HG03135 (cell line): ENCODE data around the gene NBEAL2.

Experiments
- ATAC-seq: cut with Tn5 transposase; IDR thresholded peaks from one replicate; pipeline ENCODE4 v1.9.1; 2021; ENCODE audit warnings: mild to moderate bottlenecking, moderate library complexity; ENCODE audit not compliant: unreplicated experiment

Gene NBEAL2

DNA sequence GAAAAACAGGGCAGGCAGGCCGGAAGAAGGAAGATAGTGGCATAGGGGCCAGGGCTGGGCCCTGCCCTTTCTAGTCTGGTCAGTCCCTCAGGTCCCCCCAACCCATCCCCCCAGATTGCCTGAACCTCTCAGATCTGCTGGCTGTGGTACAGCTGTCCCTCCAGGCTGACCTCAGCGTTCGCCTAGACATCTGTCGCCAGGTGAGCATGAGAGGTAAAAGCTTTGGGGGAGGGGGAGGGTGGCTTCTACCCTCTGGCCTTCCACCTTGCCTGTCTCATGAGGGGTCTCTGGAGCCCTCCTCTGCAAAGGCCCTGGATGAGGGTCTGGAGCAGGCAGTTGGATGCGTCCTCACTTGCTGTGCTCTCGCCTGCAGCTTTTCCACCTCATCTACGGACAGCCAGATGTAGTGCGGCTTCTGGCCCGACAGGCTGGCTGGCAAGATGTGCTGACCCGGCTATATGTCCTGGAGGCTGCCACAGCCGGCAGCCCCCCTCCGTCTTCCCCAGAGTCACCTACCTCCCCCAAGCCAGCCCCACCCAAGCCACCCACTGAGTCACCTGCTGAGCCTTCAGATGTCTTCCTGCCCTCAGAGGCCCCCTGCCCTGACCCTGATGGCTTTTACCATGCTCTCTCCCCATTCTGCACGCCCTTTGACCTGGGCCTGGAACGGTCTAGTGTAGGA, 20.2 kb downstream of the NBEAL2 start:
- no peak for ATAC-seq

DNA sequence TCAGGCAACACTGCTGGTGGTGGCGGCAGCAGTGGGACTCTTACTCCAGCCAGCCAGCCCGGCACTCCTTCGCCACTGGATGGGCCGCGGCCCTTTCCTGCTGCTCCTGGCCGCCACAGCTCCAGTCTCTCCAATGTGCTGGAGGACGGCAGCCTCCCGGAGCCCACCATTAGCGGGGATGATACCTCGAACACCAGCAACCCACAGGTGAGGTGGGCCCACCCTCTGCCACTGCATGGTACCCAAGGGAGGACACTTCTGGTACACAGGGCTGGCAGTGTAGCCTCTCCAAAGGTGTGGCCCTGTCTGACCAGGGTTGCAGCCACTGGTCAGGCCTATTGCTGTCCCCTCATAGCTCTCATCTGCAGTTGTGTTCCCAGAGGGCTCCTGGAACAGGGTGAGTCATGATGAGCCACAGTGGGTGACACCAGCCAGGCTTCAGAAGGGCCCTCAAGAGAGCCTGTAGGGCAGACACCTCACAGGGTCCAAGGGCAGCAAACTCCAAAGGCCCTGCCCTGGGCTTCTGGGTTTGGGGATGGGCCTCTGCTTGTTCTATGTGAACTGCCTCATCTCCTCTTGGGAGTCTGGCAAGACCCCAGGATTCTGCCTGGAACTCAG, 20.8 kb downstream of the NBEAL2 start:
- no peak for ATAC-seq

DNA sequence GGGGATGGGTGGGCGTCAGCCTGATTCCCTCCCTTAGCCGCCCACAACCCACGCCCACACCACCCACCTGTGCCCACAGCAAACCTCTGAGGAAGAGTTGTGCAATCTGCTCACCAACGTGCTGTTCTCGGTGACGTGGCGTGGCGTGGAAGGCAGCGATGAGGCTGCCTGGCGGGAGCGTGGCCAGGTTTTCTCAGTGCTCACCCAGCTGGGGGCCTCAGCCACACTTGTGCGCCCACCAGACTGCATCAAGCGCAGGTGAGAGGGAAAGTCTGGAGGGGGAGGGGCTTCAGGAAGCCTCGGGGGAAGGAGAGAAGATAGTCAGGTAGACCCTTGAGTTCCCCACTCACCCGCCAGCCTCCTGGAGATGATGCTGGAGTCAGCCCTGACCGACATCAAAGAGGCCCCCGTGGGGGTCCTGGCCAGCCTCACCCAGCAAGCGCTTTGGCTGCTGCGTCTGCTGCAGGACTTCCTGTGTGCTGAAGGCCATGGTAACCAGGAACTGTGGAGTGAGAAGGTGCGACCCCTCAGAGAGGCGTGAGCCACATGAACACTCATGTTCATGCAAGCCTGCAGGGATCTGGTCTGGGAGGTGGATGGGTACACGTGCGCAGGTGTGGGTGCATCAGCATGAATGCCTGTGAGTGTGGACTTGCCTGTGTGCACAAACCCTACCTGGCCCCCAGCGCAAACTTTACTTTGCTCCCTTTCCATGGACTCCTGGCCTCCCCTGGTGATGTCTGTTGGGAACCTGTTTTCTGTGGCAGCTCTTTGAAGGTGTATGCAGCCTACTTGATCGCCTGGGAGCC, 21.7 kb downstream of the NBEAL2 start:
- ATAC-seq = no peak

DNA sequence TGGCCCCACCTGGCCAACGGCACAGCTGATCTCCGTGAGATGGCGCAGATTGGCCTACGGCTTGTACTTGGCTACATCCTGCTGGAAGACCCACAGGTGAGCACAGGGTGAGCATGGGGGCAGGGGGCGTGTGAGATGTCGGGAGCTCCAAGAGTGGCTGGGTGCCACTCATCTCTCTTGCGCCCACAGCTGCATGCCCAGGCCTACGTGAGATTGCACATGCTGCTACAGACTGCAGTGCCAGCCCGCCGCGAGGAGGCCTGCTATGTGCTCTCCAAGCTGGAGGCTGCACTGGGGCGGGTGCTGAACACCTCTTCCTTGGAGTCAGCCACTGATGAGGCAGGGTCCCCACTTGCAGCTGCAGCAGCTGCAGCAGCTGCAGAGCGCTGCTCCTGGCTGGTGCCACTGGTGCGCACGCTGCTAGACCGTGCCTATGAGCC, 22.3 kb downstream of the NBEAL2 start:
- no peak for ATAC-seq

DNA sequence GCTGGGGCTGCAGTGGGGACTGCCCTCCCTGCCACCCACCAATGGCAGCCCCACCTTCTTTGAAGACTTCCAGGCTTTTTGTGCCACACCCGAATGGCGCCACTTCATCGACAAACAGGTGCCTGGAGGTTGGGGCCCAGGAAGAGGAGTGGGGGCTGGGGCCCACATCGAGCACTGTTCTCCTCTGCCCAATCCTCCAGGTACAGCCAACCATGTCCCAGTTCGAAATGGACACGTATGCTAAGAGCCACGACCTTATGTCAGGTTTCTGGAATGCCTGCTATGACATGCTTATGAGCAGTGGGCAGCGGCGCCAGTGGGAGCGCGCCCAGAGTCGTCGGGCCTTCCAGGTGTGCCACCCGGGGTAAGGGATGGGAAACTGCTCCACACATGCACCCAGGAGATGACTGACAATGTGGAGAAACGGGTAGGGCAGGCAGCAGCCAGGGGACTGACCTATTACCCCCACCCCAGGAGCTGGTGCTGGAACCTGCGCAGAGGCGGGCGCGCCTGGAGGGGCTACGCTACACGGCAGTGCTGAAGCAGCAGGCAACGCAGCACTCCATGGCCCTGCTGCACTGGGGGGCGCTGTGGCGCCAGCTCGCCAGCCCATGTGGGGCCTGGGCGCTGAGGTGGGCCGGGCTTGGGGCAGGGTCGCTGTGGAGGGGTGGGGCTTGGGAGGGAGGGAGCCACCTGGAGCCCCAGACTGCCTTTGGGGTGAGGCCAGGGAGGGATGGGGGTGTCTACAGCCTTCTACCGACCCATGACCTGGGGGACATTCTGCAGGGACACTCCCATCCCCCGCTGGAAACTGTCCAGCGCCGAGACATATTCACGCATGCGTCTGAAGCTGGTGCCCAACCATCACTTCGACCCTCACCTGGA, 22.9 kb downstream of the NBEAL2 start:
- no peak for ATAC-seq

DNA sequence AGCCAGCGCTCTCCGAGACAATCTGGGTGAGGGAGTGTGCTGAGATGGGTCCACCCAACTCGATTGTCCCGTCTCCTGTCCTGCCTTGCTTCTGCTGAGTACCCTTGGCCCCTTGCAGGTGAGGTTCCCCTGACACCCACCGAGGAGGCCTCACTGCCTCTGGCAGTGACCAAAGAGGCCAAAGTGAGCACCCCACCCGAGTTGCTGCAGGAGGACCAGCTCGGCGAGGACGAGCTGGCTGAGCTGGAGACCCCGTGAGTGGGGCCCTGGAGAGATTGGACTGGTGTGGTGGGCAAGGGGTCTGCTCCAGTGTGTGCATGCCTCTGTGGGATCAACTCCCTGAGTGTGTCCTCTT, 23.6 kb downstream of the NBEAL2 start:
- ATAC-seq = no peak

DNA sequence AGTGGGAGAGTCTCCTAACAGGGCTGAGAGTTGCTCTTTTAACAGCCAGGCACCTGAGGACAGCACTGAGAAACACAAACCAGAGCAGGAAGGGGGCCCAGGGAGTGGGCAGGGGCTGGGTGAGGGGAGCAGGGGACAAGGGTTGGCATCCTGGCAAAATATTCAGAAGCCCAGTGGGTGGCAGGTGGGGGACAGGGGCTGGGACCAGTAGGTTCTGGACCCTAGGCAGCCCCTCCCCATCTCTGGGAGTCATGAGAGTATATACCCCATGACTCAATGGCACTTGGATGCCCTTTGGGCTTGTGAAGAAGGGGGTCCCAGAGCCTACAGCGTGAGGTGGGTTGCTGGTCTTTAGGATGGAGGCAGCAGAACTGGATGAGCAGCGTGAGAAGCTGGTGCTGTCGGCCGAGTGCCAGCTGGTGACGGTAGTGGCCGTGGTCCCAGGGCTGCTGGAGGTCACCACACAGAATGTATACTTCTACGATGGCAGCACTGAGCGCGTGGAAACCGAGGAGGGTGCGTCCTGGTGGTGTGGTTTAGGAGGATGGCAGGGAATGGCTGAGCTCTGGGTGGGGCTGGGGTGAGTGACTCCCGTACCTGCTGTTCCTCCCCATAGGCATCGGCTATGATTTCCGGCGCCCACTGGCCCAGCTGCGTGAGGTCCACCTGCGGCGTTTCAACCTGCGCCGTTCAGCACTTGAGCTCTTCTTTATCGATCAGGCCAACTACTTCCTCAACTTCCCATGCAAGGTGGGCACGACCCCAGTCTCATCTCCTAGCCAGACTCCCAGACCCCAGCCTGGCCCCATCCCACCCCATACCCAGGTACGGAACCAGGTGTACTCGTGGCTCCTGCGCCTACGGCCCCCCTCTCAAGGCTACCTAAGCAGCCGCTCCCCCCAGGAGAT, 24.2 kb downstream of the NBEAL2 start:
- ATAC-seq = no peak

DNA sequence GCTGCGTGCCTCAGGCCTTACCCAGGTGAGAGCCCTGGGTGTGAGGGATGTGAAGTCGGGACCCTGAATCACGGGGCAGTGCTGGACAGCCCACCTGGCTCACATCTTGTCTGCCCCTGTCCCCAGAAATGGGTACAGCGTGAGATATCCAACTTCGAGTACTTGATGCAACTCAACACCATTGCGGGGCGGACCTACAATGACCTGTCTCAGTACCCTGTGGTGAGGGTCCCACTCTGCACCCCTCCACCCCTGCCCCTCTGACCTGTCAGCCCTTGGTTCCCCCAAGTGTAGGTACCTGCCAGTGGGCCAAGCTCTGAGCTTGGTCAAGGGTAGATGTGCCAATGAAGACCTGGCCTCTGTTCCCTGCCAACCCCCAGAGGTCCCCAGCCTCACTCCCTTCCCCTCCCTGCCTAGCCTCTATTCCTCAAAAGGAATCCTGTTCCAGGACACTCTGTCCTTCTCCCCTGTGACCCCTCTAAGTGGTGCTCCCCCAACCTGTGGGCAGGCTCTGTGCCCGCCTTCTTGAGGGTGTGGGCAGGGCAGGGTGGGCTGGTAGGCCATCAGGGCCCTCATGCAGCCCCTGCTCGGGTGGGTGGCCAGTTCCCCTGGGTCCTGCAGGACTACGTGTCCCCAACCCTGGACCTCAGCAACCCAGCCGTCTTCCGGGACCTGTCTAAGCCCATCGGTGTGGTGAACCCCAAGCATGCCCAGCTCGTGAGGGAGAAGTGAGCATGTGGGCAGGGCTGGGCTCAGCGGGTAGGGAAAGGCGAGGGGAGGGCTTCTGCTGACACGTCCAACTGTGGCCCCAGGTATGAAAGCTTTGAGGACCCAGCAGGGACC, 25.1 kb downstream of the NBEAL2 start:
- ATAC-seq = no peak

DNA sequence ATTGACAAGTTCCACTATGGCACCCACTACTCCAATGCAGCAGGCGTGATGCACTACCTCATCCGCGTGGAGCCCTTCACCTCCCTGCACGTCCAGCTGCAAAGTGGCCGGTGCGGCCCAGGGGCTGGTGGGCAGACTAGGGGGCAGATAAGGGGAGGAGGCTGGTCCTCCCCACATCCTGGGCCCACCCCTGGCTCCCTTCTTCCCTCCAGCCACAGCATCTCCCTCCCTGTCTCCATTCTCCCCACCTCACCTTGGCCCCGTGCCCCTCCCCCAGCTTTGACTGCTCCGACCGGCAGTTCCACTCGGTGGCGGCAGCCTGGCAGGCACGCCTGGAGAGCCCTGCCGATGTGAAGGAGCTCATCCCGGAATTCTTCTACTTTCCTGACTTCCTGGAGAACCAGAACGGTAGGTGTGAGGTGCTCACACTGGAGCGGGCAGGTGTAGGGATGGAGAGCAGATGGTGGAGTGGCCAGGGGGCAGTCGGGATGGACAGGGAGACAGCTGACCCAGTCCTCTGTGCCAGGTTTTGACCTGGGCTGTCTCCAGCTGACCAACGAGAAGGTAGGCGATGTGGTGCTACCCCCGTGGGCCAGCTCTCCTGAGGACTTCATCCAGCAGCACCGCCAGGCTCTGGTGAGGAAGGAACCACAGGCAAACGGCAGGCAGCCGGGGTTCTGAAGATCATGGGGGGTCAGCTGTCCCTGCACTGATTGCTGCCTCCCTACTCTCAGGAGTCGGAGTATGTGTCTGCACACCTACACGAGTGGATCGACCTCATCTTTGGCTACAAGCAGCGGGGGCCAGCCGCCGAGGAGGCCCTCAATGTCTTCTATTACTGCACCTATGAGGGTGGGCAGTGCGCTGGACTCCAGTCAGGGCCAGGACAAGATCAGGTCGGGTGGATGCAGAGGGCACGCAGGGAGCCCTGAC, 26.0 kb downstream of the NBEAL2 start:
- ATAC-seq = no peak

DNA sequence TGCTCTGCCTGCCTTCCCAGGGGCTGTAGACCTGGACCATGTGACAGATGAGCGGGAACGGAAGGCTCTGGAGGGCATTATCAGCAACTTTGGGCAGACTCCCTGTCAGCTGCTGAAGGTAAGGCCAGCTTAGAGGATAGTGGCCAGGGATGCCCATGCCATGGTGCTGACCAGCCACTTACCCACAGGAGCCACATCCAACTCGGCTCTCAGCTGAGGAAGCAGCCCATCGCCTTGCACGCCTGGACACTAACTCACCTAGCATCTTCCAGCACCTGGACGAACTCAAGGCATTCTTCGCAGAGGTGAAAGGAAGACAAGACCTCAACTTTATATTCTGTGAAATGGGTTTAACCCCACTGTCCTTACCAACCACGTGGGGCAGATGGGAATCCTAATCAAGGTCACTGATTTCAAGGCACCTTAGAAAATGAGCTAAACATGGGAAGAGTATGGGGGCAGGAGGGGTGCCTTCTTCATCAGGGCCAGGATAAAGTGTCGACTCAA, 26.7 kb downstream of the NBEAL2 start:
- no peak for ATAC-seq

DNA sequence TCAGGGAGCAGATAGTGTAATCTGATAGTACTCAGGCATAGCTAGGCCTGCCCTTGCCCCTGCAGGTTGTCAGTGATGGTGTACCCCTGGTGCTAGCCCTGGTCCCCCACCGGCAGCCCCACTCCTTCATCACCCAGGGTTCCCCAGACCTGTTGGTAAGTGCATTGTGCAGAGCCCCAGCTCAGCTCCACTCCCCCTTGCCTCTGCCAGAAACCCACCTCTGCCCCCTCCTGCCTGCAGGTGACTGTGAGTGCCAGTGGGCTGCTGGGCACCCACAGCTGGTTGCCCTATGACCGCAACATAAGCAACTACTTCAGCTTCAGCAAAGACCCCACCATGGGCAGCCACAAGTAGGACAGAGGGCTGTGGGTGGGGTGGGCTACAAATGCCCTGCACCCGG, 27.5 kb downstream of the NBEAL2 start:
- no peak for ATAC-seq

DNA sequence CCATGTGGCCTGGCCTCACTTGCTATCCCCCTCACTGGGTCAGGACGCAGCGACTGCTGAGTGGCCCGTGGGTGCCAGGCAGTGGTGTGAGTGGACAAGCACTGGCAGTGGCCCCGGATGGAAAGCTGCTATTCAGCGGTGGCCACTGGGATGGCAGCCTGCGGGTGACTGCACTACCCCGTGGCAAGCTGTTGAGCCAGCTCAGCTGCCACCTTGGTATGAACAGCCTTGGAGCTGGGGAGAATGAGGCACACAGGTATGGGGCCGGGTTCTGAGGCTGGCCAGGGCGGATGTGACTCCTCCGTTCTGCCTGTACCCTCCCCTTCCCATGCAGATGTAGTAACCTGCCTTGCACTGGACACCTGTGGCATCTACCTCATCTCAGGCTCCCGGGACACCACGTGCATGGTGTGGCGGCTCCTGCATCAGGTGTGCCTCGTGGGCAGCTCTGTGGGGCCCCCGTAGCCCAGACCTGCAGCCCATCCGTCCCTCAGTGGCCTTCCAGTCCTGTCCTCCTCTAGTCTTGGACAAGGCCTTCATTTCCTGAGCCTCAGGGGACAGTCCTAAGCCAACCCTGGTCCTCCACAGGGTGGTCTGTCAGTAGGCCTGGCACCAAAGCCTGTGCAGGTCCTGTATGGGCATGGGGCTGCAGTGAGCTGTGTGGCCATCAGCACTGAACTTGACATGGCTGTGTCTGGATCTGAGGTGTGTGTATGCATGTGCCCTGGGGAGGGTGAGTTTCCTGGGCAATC, 28.2 kb downstream of the NBEAL2 start:
- ATAC-seq = no peak

DNA sequence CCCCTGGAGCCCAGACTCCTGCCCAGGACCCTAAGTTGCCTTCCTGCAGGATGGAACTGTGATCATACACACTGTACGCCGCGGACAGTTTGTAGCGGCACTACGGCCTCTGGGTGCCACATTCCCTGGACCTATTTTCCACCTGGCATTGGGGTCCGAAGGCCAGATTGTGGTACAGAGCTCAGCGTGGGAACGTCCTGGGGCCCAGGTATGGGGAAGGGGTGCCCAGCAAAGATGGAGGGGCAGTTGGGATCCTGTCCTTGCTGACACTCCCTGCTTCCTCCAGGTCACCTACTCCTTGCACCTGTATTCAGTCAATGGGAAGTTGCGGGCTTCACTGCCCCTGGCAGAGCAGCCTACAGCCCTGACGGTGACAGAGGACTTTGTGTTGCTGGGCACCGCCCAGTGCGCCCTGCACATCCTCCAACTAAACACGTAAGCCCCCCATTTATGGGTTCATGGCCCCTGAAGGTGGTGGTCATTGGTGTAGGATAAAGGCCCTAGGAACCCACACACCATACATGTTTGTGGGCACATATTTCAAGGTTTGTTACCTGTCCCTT, 28.8 kb downstream of the NBEAL2 start:
- no peak for ATAC-seq

DNA sequence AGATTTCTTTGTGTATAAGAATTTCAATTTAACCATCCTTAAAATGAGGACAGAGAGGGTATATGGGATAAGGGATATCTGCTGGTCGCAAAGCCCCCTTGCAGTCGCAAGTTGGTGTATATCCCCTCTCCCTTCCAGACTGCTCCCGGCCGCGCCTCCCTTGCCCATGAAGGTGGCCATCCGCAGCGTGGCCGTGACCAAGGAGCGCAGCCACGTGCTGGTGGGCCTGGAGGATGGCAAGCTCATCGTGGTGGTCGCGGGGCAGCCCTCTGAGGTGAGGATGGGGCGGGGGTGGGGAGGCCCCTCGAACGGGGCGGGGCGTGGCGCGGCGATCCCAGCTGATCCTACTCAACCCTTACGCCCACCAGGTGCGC, 29.4 kb downstream of the NBEAL2 start:
- no peak for ATAC-seq

DNA sequence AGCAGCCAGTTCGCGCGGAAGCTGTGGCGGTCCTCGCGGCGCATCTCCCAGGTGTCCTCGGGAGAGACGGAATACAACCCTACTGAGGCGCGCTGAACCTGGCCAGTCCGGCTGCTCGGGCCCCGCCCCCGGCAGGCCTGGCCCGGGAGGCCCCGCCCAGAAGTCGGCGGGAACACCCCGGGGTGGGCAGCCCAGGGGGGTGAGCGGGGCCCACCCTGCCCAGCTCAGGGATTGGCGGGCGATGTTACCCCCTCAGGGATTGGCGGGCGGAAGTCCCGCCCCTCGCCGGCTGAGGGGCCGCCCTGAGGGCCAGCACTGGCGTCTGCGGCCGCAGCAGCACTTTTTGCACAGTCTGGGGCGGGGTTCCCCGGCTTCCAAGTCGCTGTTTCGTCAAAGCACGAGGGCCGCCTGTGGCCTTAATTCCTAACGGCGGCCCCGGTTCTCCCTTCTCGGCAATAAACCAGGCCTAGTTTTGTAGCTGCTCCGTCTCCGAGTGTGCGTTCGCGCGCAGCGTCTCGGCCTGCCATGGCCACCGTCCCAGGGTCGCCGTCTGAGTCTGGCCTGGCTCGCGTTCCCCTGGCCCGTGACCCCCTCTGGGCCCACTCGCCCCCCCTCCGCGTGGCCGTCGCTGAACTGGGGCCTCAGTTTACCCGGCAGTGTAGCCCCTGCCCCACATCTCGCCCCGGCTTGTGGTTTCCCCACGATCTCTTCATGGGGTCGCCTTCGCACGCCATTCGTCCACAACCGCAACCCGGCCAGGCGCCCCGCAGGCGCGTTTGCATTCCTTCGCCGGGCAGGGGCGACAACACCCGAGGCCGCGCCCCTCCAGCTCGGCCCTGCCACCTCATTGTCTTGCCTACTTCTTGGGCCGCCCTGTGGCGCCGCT, 30.0 kb downstream of the NBEAL2 start:
- ATAC-seq = peak; percentile 75

DNA sequence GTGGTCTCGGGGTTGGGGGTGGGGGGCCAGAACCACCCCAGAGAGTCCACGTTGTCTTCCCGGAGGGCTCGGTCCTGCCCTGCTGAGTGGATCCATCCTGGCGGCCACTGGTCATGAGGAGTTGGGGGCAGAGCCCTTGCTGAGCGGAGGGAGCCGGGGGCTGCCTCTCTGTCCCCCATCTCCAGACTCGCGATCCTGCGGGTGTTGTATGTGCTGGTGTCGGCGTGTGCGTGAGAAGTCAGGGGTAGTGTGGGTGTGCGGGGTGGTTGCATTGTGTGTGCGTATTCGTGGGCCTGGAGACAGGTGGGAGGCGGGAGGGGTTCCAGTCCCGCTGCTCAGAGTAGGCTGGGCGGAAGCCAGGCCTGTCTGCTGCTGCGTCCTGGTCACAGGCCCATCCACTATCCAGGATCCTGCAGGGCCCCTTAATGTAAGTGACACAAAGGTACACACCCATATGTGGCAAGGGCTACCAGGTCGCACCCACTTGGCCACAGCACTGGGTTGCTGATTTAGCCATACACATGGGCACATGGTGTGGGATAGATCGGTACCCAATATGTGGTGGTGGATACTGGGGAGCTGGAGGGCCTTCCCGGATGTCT, 30.7 kb downstream of the NBEAL2 start:
- no peak for ATAC-seq
